Thyroid gland (tissue), 4 donors: ENCODE results near the gene BNIPL. TPM values are rescaled to one million over a fixed set of nuclear protein-coding genes. Genes with fewer than 3 reads are reported as not detected.

Source experiments
- DNase-seq, 2 donors: peaks; one replicate each; pipeline ENCODE4 v3.0.0-alpha.2; 2019
- H3K27ac ChIP-seq, 3 donors: fragments of 200-600 bp; sonication (generic); 1 replicate in 2 of 3; 2 replicates in 1 of 3; pipeline ENCODE4 v1.5.1; 2016 to 2019; ENCODE audit warnings: mild to moderate bottlenecking in 1 of 3, moderate library complexity in 1 of 3
- H3K27me3 ChIP-seq: fragments of 200-600 bp; sonication (generic); one replicate; pipeline ENCODE4 v1.5.1; 2019
- H3K36me3 ChIP-seq, 2 donors: fragments of 200-600 bp; sonication (generic); one replicate each; pipeline ENCODE4 v1.5.1; 2016 to 2019
- H3K4me1 ChIP-seq, 2 donors: fragments of 200-600 bp; sonication (generic); one replicate each; pipeline ENCODE4 v1.5.1; 2017 to 2019
- H3K4me3 ChIP-seq, 3 donors: fragments of 200-600 bp; sonication (generic); replicated peaks in 1 of 3; 1 replicate in 2 of 3; 2 replicates in 1 of 3; pipeline ENCODE4 v1.5.1; 2016; ENCODE audit warnings: mild to moderate bottlenecking in 1 of 3
- H3K9me3 ChIP-seq: fragments of 200-600 bp; sonication (generic); one replicate; pipeline ENCODE4 v1.5.1; 2017
- POLR2A ChIP-seq, 2 donors: fragments of 450-650 bp; IDR thresholded peaks; one replicate each; pipeline ENCODE4 v1.6.1; 2017; ENCODE audit warnings: antibody characterized with exemption in 2 of 2, mild to moderate bottlenecking in 2 of 2, moderate library complexity in 1 of 2
- WGBS, 2 donors: methylation state at CpG; one replicate each; pipeline ENCODE4 v1.1.5; 2017; 5-methylcytosine and 5-hydroxymethylcytosine counted together
- intact Hi-C: fragments of 100-400 bp; cut with DNase I; formaldehyde crosslinking; loops from one replicate; pipeline ENCODE4 v1.15.1; 2023
- total RNA-seq, 4 donors: library from RNA; depleted of rRNA; stranded (reverse); fragments of >200 nt; gene quantifications; one replicate each; pipeline ENCODE4 v1.2.3, GENCODE V29; 2016
- TF ChIP-seq, protein P1 (sequence below), 6 experiments: fragments of 200-600 bp in 3 of 6; fragments of 450-650 bp in 3 of 6; sonication (generic) in 3 of 6; IDR thresholded peaks; one replicate each; pipeline ENCODE4 v1.5.1; 2016 to 2019; ENCODE audit warnings: antibody characterized with exemption in 6 of 6, mild to moderate bottlenecking in 2 of 6, inconsistent platforms in 1 of 6, moderate library complexity in 1 of 6

BNIPL gene
- total RNA-seq, 4 donors from 2014 or later: 4.0 to 16.8 (median 5.0) TPM

DNA sequence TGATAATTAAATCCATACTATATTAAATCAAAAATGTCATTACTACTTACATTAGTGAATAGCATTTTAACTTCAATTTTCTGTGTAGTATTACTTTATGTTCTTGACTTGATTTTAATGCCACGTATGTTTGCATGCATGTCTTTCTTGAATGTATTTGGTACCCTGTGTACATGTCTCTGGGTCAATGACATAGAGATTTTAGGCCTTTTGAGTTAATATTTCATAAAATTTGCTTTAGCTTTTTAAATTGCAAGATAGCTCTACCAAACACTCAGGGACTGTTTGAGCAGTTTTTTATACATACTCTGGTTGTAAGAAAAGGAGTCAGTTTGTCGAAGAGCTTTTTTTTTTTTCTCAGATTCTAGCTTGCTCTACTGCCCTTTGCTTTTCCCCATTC is 25.3 kb downstream of the BNIPL start:
- H3K4me3 ChIP-seq: no peak overlapping the region
- H3K36me3 ChIP-seq: no peaks in the 10 kb centered on the region
- WGBS, 2 donors: 78 to 79% methylated on average over 2 of the region's 2 CpGs
- H3K27ac ChIP-seq: no peak overlapping the region
- H3K9me3 ChIP-seq: no peaks in the 10 kb centered on the region
- H3K27me3 ChIP-seq: no peaks in the 10 kb centered on the region
- no peak for TF ChIP-seq POLR2A (IDR thresholded peaks at IDR 0.05)
- TF ChIP-seq, protein P1, sequence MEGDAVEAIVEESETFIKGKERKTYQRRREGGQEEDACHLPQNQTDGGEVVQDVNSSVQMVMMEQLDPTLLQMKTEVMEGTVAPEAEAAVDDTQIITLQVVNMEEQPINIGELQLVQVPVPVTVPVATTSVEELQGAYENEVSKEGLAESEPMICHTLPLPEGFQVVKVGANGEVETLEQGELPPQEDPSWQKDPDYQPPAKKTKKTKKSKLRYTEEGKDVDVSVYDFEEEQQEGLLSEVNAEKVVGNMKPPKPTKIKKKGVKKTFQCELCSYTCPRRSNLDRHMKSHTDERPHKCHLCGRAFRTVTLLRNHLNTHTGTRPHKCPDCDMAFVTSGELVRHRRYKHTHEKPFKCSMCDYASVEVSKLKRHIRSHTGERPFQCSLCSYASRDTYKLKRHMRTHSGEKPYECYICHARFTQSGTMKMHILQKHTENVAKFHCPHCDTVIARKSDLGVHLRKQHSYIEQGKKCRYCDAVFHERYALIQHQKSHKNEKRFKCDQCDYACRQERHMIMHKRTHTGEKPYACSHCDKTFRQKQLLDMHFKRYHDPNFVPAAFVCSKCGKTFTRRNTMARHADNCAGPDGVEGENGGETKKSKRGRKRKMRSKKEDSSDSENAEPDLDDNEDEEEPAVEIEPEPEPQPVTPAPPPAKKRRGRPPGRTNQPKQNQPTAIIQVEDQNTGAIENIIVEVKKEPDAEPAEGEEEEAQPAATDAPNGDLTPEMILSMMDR (IDR thresholded peaks at IDR 0.05): no peak
- intact Hi-C loops: no loop called here
- DNase-seq: no peak
- H3K4me1 ChIP-seq: peaks cover 16 to 17% of the 10 kb centered on the region in 2 donors

DNA sequence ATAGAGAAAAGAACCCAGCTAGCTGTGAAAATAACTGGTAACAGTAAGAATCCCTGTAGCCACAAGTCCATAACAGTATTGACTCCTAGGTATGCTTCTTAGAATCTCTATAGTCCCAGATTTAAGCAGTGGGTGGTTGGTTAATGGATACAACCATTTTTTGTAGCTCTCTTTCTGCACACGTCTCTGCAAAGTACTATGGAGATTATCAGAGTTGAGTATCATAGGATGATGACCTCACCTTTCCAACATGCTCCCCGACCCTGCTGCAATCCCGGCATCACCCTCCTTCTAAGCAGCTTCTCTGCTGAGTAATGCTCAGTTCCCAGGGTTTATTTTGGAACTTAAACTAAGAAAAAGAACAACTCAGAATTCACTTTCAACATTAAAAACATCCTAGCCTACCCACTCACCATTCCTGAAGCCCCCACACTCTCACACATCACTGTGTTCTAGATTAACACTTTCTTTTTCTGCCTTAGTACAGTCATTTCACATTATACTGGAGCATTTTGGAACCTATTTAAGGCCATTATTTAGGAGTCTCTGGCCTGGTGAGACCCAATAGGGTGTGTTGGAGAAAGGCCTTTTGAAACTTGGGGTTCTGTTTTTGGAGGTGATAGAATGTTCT is 26.5 kb downstream of the BNIPL start:
- Histone ChIP-seq H3K36me3 (no peaks in the 10 kb centered on the region), H3K9me3 (no peaks in the 10 kb centered on the region), H3K27ac (no peak overlapping the region), H3K27me3 (no peaks in the 10 kb centered on the region), H3K4me3 (no peak overlapping the region), H3K4me1 (peaks cover 6 to 7% of the 10 kb centered on the region in 2 donors)
- TF ChIP-seq, protein P1 (IDR thresholded peaks at IDR 0.05): no peak
- TF ChIP-seq POLR2A (IDR thresholded peaks at IDR 0.05): no peak
- WGBS, 2 donors: 86 to 89% methylated on average over 3 of the region's 3 CpGs
- DNase-seq: no peak
- intact Hi-C loops: no loop called here

DNA sequence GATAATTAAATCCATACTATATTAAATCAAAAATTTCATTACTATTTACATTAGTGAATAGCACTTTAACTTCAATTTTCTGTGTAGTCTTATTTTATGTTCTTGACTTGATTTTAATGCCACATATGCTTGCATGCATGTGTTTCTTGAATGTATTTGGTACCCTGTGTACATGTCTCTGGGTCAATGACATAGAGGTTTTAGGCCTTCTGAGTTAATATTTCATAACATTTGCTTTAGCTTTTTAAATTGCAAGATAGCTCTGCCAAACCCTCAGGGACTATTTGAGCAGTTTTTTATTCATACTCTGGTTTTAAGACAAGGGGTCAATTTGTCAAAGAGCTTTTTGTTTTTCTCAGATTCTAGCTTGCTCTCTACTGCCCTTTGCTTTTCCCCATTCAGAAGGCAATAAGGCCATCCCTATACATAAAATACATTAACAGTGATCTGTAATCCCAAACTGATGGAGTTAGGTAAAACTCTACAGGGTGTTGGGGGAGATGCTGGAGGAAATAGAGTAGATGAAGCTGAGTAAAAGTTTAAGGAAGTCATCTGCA is 28.8 kb downstream of the BNIPL start:
- intact Hi-C loops: no loop called here
- DNase-seq: no peak
- Histone ChIP-seq H3K4me1 (peaks cover 7 to 8% of the 10 kb centered on the region in 2 donors), H3K9me3 (no peaks in the 10 kb centered on the region), H3K36me3 (no peaks in the 10 kb centered on the region), H3K27me3 (no peaks in the 10 kb centered on the region), H3K4me3 (no peak overlapping the region), H3K27ac (no peak overlapping the region)
- no peak for TF ChIP-seq POLR2A (IDR thresholded peaks at IDR 0.05)
- TF ChIP-seq, protein P1 (IDR thresholded peaks at IDR 0.05): no peak

DNA sequence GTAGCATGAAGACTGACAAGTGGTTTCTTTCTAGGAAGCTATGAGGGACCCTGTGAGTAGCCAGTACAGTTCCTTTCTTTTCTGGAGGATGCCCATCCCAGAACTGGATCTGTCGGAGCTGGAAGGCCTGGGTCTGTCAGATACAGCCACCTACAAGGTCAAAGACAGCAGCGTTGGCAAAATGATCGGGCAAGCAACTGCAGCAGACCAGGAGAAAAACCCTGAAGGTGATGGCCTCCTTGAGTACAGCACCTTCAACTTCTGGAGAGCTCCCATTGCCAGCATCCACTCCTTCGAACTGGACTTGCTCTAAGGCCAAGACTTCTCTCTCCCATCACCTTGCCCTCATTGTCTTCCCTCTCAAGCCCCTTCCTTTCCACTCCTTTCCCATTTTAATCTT is 30.8 kb downstream of the BNIPL start:
- TF ChIP-seq, protein P1 (IDR thresholded peaks at IDR 0.05): no peak
- TF ChIP-seq POLR2A (IDR thresholded peaks at IDR 0.05): no peak
- Histone ChIP-seq H3K36me3 (no peaks in the 10 kb centered on the region), H3K27ac (peak overlapping the region in 2 of 3 donors; percentile 20 to 39), H3K27me3 (no peaks in the 10 kb centered on the region), H3K4me1 (peaks cover 7 to 8% of the 10 kb centered on the region in 2 donors), H3K9me3 (no peaks in the 10 kb centered on the region), H3K4me3 (no peak overlapping the region)
- WGBS, 2 donors: 78 to 81% methylated on average over 4 of the region's 4 CpGs
- DNase-seq: no peak
- intact Hi-C loops: no loop called here

DNA sequence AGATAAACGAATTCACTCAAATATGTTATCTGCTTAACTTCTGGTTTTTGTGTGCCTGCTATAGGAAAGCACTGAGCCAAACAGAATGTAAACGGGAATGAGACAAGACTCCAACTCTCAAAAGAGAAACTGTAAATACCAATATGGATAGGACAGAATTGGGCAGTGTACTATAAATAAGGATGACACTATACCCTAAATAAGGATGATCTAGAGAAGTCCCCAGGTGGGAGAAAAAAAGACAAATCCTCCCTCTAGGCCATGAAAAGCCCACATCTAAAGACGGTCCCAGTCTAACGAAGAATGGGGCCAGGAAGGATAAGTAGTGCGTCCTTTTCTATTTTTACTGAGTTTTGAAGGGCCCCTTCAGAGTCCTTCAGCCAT is 32.7 kb downstream of the BNIPL start:
- intact Hi-C loops: no loop called here
- Histone ChIP-seq H3K27me3 (no peaks in the 10 kb centered on the region), H3K27ac (peak overlapping the region; percentile 95 to 99 (median 98)), H3K4me3 (no peak overlapping the region), H3K4me1 (peaks cover 7 to 8% of the 10 kb centered on the region in 2 donors), H3K36me3 (no peaks in the 10 kb centered on the region), H3K9me3 (no peaks in the 10 kb centered on the region)
- peak in 1 of 2 donors; percentile 30 for TF ChIP-seq POLR2A (IDR thresholded peaks at IDR 0.05)
- TF ChIP-seq, protein P1 (IDR thresholded peaks at IDR 0.05): no peak
- 46 to 67% methylated on average over 5 of the region's 5 CpGs for WGBS, 2 donors
- DNase-seq: no peak
